Measurements from ENCODE around the gene MIAT.

- no peak for TF ChIP-seq CTCF (conservative IDR thresholded peaks at IDR 0.05)
- no peak for TF ChIP-seq EZH2 (IDR thresholded peaks at IDR 0.05; ENCODE audit: low read depth)
These were observed 26.8 kb downstream of the MIAT start for GRCh38 chr22:26684168-26684567.
